HepG2 (cell line): ENCODE data around the gene SLC2A10. TPM values are rescaled to one million over a fixed set of nuclear protein-coding genes. Genes with fewer than 3 reads are reported as not detected.

Experiments
- ARHGAP35 ChIP-seq: sonication (generic); formaldehyde crosslinking; IDR thresholded peaks from 2 replicates; pipeline ENCODE4 v1.9.0; 2022; ENCODE audit warnings: mild to moderate bottlenecking, inconsistent platforms, moderate library complexity, missing genetic modification reagents, borderline replicate concordance
- BORCS8-MEF2B ChIP-seq: sonication (generic); formaldehyde crosslinking; IDR thresholded peaks from 2 replicates; pipeline ENCODE4 v1.8.0; 2022; ENCODE audit warnings: mild to moderate bottlenecking, missing genetic modification reagents
- CREM ChIP-seq, 2 experiments: sonication (generic) in 1 of 2; formaldehyde crosslinking in 1 of 2; IDR thresholded peaks; 2 replicates each; pipeline versions ENCODE4 v1.4.0 to v1.6.1; 2016 to 2020; ENCODE audit warnings: antibody characterized with exemption in 1 of 2, mild to moderate bottlenecking in 1 of 2, missing genetic modification reagents in 1 of 2
- GPN1 ChIP-seq: sonication (generic); formaldehyde crosslinking; IDR thresholded peaks from 2 replicates; pipeline ENCODE4 v1.5.1; 2020; ENCODE audit warnings: missing genetic modification reagents, borderline replicate concordance
- HOXA5 ChIP-seq: sonication (generic); formaldehyde crosslinking; IDR thresholded peaks from 2 replicates; pipeline ENCODE4 v1.4.0; 2020; ENCODE audit warnings: missing genetic modification reagents
- KDM4B ChIP-seq: sonication (generic); formaldehyde crosslinking; IDR thresholded peaks from 2 replicates; pipeline ENCODE4 v1.4.0; 2020; ENCODE audit warnings: missing genetic modification reagents
- RARA ChIP-seq: IDR thresholded peaks from 2 replicates; pipeline ENCODE4 v1.6.1; 2016; ENCODE audit warnings: missing genetic modification reagents, missing compliant biosample characterization
- ZMYM4 ChIP-seq: sonication (generic); formaldehyde crosslinking; IDR thresholded peaks from 2 replicates; pipeline ENCODE4 v1.8.1; 2023; ENCODE audit warnings: mild to moderate bottlenecking, missing genetic modification reagents
- ZNF143 ChIP-seq: sonication (generic); formaldehyde crosslinking; IDR thresholded peaks from 2 replicates; pipeline ENCODE4 v1.4.0; 2020; ENCODE audit warnings: missing genetic modification reagents
- ZNF274 ChIP-seq: sonication (generic); formaldehyde crosslinking; IDR thresholded peaks from 2 replicates; pipeline ENCODE4 v1.5.1; 2020; ENCODE audit warnings: mild to moderate bottlenecking, missing genetic modification reagents
- ZNF451 ChIP-seq: sonication (generic); formaldehyde crosslinking; IDR thresholded peaks from 2 replicates; pipeline ENCODE4 v1.5.0; 2020; ENCODE audit warnings: mild to moderate bottlenecking, missing genetic modification reagents
- ZNF550 ChIP-seq: sonication (generic); formaldehyde crosslinking; IDR thresholded peaks from 2 replicates; pipeline ENCODE4 v1.4.0; 2020; ENCODE audit warnings: mild to moderate bottlenecking, missing genetic modification reagents, borderline replicate concordance
- ZNF552 ChIP-seq: sonication (generic); formaldehyde crosslinking; IDR thresholded peaks from 2 replicates; pipeline ENCODE4 v1.9.0; 2022; ENCODE audit warnings: missing genetic modification reagents, mild to moderate bottlenecking, borderline replicate concordance
- ZNF703 ChIP-seq: sonication (generic); formaldehyde crosslinking; IDR thresholded peaks from 2 replicates; pipeline ENCODE4 v1.5.1; 2020; ENCODE audit warnings: missing genetic modification reagents, mild to moderate bottlenecking, moderate library complexity, borderline replicate concordance
- ZNF713 ChIP-seq: sonication (generic); formaldehyde crosslinking; IDR thresholded peaks from 2 replicates; pipeline ENCODE4 v1.4.0; 2020; ENCODE audit warnings: mild to moderate bottlenecking, missing genetic modification reagents
- polyA plus RNA-seq, 8 experiments: library from polyadenylated mRNA; depleted of rRNA in 3 of 8; stranded (reverse) in 7 of 8; unstranded in 1 of 8; fragments of >200 nt; fragmentation: Illumina TruSeq in 4 of 8; extraction: Trizol in 4 of 8; gene quantifications; 2 replicates each; pipeline versions ENCODE4 v1.2.1 to v1.2.3, GENCODE V29; 2011 to 2016; ENCODE audit warnings: low read depth in 4 of 8, missing spikeins in 1 of 8, mixed read lengths in 1 of 8; ENCODE audit not compliant: insufficient read depth in 1 of 8
- total RNA-seq, 5 experiments: library from RNA; depleted of rRNA; stranded (reverse); fragments of >200 nt; fragmentation: Illumina TruSeq; extraction: Trizol; gene quantifications; 2 replicates each; pipeline ENCODE4 v1.2.3, GENCODE V29; 2016; ENCODE audit warnings: low read depth in 1 of 5
- TF ChIP-seq, protein P1 (sequence below): sonication (generic); formaldehyde crosslinking; IDR thresholded peaks from 2 replicates; pipeline ENCODE4 v1.5.0; 2020; ENCODE audit warnings: mild to moderate bottlenecking, missing genetic modification reagents
- TF ChIP-seq, protein P2 (sequence below): sonication (generic); formaldehyde crosslinking; IDR thresholded peaks from 2 replicates; pipeline ENCODE4 v1.5.0; 2020; ENCODE audit warnings: missing genetic modification reagents, mild to moderate bottlenecking, borderline replicate concordance
- TF ChIP-seq, protein P3 (sequence below): IDR thresholded peaks from 2 replicates; pipeline ENCODE4 v1.6.1; 2018; ENCODE audit warnings: missing genetic modification reagents, mild to moderate bottlenecking, missing compliant biosample characterization
- TF ChIP-seq, protein P4 (sequence below): sonication (generic); formaldehyde crosslinking; IDR thresholded peaks from 2 replicates; pipeline ENCODE4 v1.4.0; 2020; ENCODE audit warnings: mild to moderate bottlenecking, missing genetic modification reagents
- TF ChIP-seq, protein P5 (sequence below): sonication (generic); formaldehyde crosslinking; IDR thresholded peaks from 2 replicates; pipeline ENCODE4 v1.5.0; 2020; ENCODE audit warnings: mild to moderate bottlenecking, missing genetic modification reagents, moderate library complexity

SLC2A10 gene
- total and polyA plus RNA-seq, 2 of the 13 experiments (the other 11 are each of a cell fraction or from before 2014, with no cell fraction given), result 16.0 to 18.4 TPM

DNA sequence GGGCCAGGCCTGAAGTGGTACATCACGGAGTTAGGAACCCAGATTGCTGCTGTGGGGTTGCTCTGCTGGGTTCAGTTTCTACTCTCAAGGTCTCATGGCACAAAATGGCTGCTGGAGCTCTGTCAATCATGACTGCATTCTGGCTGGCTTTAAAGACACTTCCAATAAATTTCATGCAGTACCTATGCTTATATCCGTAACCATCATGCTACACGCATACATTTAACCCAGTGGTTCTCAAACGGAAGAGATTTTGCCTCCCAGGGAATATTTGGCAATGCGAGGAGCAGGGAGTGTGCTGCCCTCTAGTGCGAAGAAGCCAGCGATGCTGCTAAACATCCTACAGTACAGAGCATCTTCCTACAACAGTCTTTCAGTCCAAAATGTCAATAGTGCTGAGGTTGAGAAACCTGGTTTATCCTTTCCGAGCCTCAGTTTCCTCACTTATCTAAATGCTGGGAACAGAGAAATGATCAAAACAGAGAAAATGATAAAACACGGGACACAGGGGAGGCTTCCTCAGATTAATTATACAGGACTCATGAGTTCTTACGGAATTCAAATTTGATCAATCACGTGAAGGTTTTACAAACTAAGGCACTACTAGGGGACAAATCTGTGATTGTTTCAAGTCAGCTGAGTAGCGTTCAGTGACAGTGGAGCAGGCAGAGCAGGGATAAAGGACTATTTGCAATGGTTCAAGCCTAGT, 9.6 kb upstream of the SLC2A10 start (continued):
- TF ChIP-seq, protein P1, sequence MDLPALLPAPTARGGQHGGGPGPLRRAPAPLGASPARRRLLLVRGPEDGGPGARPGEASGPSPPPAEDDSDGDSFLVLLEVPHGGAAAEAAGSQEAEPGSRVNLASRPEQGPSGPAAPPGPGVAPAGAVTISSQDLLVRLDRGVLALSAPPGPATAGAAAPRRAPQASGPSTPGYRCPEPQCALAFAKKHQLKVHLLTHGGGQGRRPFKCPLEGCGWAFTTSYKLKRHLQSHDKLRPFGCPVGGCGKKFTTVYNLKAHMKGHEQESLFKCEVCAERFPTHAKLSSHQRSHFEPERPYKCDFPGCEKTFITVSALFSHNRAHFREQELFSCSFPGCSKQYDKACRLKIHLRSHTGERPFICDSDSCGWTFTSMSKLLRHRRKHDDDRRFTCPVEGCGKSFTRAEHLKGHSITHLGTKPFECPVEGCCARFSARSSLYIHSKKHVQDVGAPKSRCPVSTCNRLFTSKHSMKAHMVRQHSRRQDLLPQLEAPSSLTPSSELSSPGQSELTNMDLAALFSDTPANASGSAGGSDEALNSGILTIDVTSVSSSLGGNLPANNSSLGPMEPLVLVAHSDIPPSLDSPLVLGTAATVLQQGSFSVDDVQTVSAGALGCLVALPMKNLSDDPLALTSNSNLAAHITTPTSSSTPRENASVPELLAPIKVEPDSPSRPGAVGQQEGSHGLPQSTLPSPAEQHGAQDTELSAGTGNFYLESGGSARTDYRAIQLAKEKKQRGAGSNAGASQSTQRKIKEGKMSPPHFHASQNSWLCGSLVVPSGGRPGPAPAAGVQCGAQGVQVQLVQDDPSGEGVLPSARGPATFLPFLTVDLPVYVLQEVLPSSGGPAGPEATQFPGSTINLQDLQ (CRISPR knock-in tag), result 0 out of 2 replicates have a peak, but pooled peaks have one; percentile 21
- TF ChIP-seq, protein P2, sequence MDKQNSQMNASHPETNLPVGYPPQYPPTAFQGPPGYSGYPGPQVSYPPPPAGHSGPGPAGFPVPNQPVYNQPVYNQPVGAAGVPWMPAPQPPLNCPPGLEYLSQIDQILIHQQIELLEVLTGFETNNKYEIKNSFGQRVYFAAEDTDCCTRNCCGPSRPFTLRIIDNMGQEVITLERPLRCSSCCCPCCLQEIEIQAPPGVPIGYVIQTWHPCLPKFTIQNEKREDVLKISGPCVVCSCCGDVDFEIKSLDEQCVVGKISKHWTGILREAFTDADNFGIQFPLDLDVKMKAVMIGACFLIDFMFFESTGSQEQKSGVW (CRISPR knock-in tag), result no peak
- TF ChIP-seq ZNF143 (CRISPR knock-in tag), result no peak
- TF ChIP-seq ZNF703 (CRISPR knock-in tag), result no peak
- TF ChIP-seq KDM4B (CRISPR knock-in tag), result 0 out of 2 replicates have a peak, but pooled peaks have one; percentile 24
- no peak for TF ChIP-seq ZNF451
- TF ChIP-seq ZNF552 (CRISPR knock-in tag), result no peak
- TF ChIP-seq BORCS8-MEF2B (CRISPR knock-in tag), result no peak
- no peak for TF ChIP-seq ZNF713 (CRISPR knock-in tag)
- peak; percentile 27; the same call in 1 of the 2 replicates for TF ChIP-seq RARA
- TF ChIP-seq, protein P3, sequence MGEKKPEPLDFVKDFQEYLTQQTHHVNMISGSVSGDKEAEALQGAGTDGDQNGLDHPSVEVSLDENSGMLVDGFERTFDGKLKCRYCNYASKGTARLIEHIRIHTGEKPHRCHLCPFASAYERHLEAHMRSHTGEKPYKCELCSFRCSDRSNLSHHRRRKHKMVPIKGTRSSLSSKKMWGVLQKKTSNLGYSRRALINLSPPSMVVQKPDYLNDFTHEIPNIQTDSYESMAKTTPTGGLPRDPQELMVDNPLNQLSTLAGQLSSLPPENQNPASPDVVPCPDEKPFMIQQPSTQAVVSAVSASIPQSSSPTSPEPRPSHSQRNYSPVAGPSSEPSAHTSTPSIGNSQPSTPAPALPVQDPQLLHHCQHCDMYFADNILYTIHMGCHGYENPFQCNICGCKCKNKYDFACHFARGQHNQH (CRISPR knock-in tag), result peak; percentile 42; the same call in 1 of the 2 replicates
- TF ChIP-seq, protein P4, sequence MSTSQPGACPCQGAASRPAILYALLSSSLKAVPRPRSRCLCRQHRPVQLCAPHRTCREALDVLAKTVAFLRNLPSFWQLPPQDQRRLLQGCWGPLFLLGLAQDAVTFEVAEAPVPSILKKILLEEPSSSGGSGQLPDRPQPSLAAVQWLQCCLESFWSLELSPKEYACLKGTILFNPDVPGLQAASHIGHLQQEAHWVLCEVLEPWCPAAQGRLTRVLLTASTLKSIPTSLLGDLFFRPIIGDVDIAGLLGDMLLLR (CRISPR knock-in tag), result no peak
- no peak for TF ChIP-seq ZMYM4 (CRISPR knock-in tag)
- no peak for TF ChIP-seq GPN1 (CRISPR knock-in tag)
- TF ChIP-seq ZNF550 (CRISPR knock-in tag), result no peak
- 0 out of 2 replicates have a peak, but pooled peaks have one; percentile 27 for TF ChIP-seq HOXA5 (CRISPR knock-in tag)
- TF ChIP-seq, protein P5, sequence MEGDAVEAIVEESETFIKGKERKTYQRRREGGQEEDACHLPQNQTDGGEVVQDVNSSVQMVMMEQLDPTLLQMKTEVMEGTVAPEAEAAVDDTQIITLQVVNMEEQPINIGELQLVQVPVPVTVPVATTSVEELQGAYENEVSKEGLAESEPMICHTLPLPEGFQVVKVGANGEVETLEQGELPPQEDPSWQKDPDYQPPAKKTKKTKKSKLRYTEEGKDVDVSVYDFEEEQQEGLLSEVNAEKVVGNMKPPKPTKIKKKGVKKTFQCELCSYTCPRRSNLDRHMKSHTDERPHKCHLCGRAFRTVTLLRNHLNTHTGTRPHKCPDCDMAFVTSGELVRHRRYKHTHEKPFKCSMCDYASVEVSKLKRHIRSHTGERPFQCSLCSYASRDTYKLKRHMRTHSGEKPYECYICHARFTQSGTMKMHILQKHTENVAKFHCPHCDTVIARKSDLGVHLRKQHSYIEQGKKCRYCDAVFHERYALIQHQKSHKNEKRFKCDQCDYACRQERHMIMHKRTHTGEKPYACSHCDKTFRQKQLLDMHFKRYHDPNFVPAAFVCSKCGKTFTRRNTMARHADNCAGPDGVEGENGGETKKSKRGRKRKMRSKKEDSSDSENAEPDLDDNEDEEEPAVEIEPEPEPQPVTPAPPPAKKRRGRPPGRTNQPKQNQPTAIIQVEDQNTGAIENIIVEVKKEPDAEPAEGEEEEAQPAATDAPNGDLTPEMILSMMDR (CRISPR knock-in tag), result peak; percentile 96
- no peak for TF ChIP-seq CREM (IDR thresholded peaks at IDR 0.05)
- no peak for TF ChIP-seq CREM (CRISPR knock-in tag; IDR thresholded peaks at IDR 0.05)
- TF ChIP-seq ARHGAP35, result no peak; the same call in 1 of the 2 replicates
- no peak for TF ChIP-seq ZNF274
